Small intestine (tissue), 7 donors: Measurements from ENCODE around the gene EHD3. TPM values are rescaled to one million over a fixed set of nuclear protein-coding genes. Genes with fewer than 3 reads are reported as not detected.

Source experiments
- DNase-seq, 2 donors: peaks; one replicate each; pipeline versions ENCODE4 v3.0.0 to v3.0.0-alpha.2; 2013
- FAIRE-seq: peaks from 2 replicates; lab custom pipeline; 2012; peaks lifted over from hg19 to GRCh38; lab: Jason Lieb, UNC
- H3K27ac ChIP-seq, 3 donors: one replicate each; pipeline ENCODE4 v1.5.1; 2013; ENCODE audit warnings: low read length in 2 of 3, mild to moderate bottlenecking in 2 of 3, control low read depth in 1 of 3, inconsistent platforms in 1 of 3, low read depth in 1 of 3, moderate library complexity in 1 of 3
- H3K27me3 ChIP-seq, 3 donors: one replicate each; pipeline ENCODE4 v1.6.1; 2013; ENCODE audit warnings: low read length in 3 of 3, inconsistent platforms in 1 of 3; ENCODE audit not compliant: control insufficient read depth in 3 of 3, insufficient read depth in 3 of 3
- H3K36me3 ChIP-seq, 3 donors: one replicate each; pipeline ENCODE4 v1.6.1; 2013; ENCODE audit warnings: low read length in 3 of 3, inconsistent platforms in 1 of 3, low read depth in 1 of 3, mild to moderate bottlenecking in 1 of 3, moderate library complexity in 1 of 3; ENCODE audit not compliant: control insufficient read depth in 3 of 3, insufficient read depth in 2 of 3
- H3K4me1 ChIP-seq, 3 donors: one replicate each; pipeline ENCODE4 v1.6.1; 2013; ENCODE audit warnings: low read length in 2 of 3, inconsistent platforms in 1 of 3, low read depth in 1 of 3, mild to moderate bottlenecking in 1 of 3, moderate library complexity in 1 of 3; ENCODE audit not compliant: control insufficient read depth in 3 of 3, insufficient read depth in 2 of 3
- H3K4me3 ChIP-seq, 3 donors: one replicate each; pipeline ENCODE4 v1.5.1; 2013; ENCODE audit warnings: low read length in 3 of 3, control low read depth in 1 of 3, inconsistent platforms in 1 of 3, low read depth in 1 of 3, mild to moderate bottlenecking in 1 of 3, moderate library complexity in 1 of 3
- H3K9me3 ChIP-seq, 2 donors: one replicate each; pipeline ENCODE4 v1.6.1; 2013; ENCODE audit warnings: low read depth in 1 of 2, low read length in 1 of 2; ENCODE audit not compliant: control insufficient read depth in 2 of 2, insufficient read depth in 1 of 2
- WGBS, 3 donors: extraction: QIAGEN DNeasy Blood & Tissue Kit; methylation state at CpG; one replicate each; pipeline ENCODE4 v1.1.7; 2013; 5-methylcytosine and 5-hydroxymethylcytosine counted together
- polyA plus RNA-seq, 4 donors: library from polyadenylated mRNA; stranded (reverse) in 3 of 4; unstranded in 1 of 4; fragments of 200-250 nt in 3 of 4; fragments of 120-200 nt in 1 of 4; gene quantifications; one replicate each; pipeline versions ENCODE4 v1.2.1 to v1.2.3, GENCODE V29; 2013
- donor health status: healthy with polysubstance abuse.
- donor health status: control.
- donor health status: control.
- donor health status: Bipolar disorder and iron deficiency.
- donor health status: healthy.

The EHD3 gene
- polyA plus RNA-seq, 4 donors = 0.22 to 2.7 (median 1.9) TPM

- Histone ChIP-seq H3K4me1 (no peaks in the 10 kb centered on the region), H3K4me3 (no peak overlapping the region), H3K27me3 (peaks cover 0 to 2% (median 2%) of the 10 kb centered on the region in 3 donors), H3K27ac (no peak overlapping the region), H3K36me3 (no peaks in the 10 kb centered on the region), H3K9me3 (no peaks in the 10 kb centered on the region)
- FAIRE-seq = no peak
- no peak for DNase-seq
- WGBS, 3 donors = 53 to 67% (median 59%) methylated on average over 5 of the region's 5 CpGs
Observed at GRCh38 chr2:31216734-31217133, 17.2 kb upstream of the EHD3 start.

- no peaks in the 10 kb centered on the region for H3K36me3 ChIP-seq
- H3K9me3 ChIP-seq = no peaks in the 10 kb centered on the region
- no peak within 1 kb of the TSS for H3K4me3 ChIP-seq
- peaks cover 0 to 4% (median 2%) of the 10 kb centered on the region in 3 donors for H3K27me3 ChIP-seq
- FAIRE-seq (no peak), DNase-seq (no peak)
- H3K27ac ChIP-seq = no peak within 1 kb of the TSS
- WGBS, 3 donors = 73 to 89% (median 82%) methylated on average over 6 of the region's 6 CpGs
- no peaks in the 10 kb centered on the region for H3K4me1 ChIP-seq
Observed at GRCh38 chr2:31217465-31218200, 16.3 kb upstream of the EHD3 start, which contains the start of gene CAPN14. TSS of gene CAPN14 (minus strand) at chr2:31217515. CDS start at chr2:31205447, 12,068 bp downstream.

- Histone ChIP-seq H3K4me3 (no peak overlapping the region), H3K9me3 (no peaks in the 10 kb centered on the region), H3K36me3 (no peaks in the 10 kb centered on the region), H3K27me3 (peaks cover 0 to 6% (median 2%) of the 10 kb centered on the region in 3 donors), H3K27ac (no peak overlapping the region), H3K4me1 (no peaks in the 10 kb centered on the region)
- FAIRE-seq = no peak
- DNase-seq = peak in 1 of 2 donors; percentile 21
- WGBS, 3 donors = 54 to 65% (median 55%) methylated on average over 11 of the region's 11 CpGs
Observed at GRCh38 chr2:31219131-31219969, 14.6 kb upstream of the EHD3 start.

GRCh38 chr2:31221544-31221943 lies 12.4 kb upstream of the EHD3 start:
- H3K4me1 ChIP-seq = no peaks in the 10 kb centered on the region
- H3K36me3 ChIP-seq = no peaks in the 10 kb centered on the region
- no peak overlapping the region for H3K27ac ChIP-seq
- FAIRE-seq (no peak), DNase-seq (no peak)
- no peak overlapping the region for H3K4me3 ChIP-seq
- peaks cover 0 to 6% (median 2%) of the 10 kb centered on the region in 3 donors for H3K27me3 ChIP-seq
- 56 to 74% (median 62%) methylated on average over 6 of the region's 6 CpGs for WGBS, 3 donors
- no peaks in the 10 kb centered on the region for H3K9me3 ChIP-seq

- 63 to 77% (median 77%) methylated on average over 4 of the region's 4 CpGs for WGBS, 3 donors
- no peak for FAIRE-seq
- DNase-seq = no peak
- Histone ChIP-seq H3K27ac (no peak overlapping the region), H3K36me3 (no peaks in the 10 kb centered on the region), H3K4me1 (no peaks in the 10 kb centered on the region), H3K9me3 (no peaks in the 10 kb centered on the region), H3K4me3 (no peak overlapping the region), H3K27me3 (peaks cover 0 to 6% (median 2%) of the 10 kb centered on the region in 3 donors)
Observed at GRCh38 chr2:31222071-31222470, 11.9 kb upstream of the EHD3 start.

GRCh38 chr2:31223026-31223425 lies 10.9 kb upstream of the EHD3 start:
- Histone ChIP-seq H3K36me3 (no peaks in the 10 kb centered on the region), H3K4me1 (no peaks in the 10 kb centered on the region), H3K9me3 (no peaks in the 10 kb centered on the region), H3K27ac (no peak overlapping the region), H3K4me3 (no peak overlapping the region), H3K27me3 (peaks cover 0 to 9% (median 2%) of the 10 kb centered on the region in 3 donors)
- 74 to 80% (median 76%) methylated on average over 4 of the region's 4 CpGs for WGBS, 3 donors
- DNase-seq = no peak
- no peak for FAIRE-seq

- Histone ChIP-seq H3K27me3 (peaks cover 0 to 11% (median 2%) of the 10 kb centered on the region in 3 donors), H3K36me3 (no peaks in the 10 kb centered on the region), H3K4me1 (no peaks in the 10 kb centered on the region), H3K27ac (no peak overlapping the region), H3K4me3 (no peak overlapping the region), H3K9me3 (no peaks in the 10 kb centered on the region)
- FAIRE-seq (no peak), DNase-seq (no peak)
- 80 to 90% (median 85%) methylated on average over 7 of the region's 7 CpGs for WGBS, 3 donors
Observed at GRCh38 chr2:31223749-31224148, 10.2 kb upstream of the EHD3 start.

GRCh38 chr2:31226266-31226665 lies 7.7 kb upstream of the EHD3 start:
- peaks cover 0 to 11% (median 0%) of the 10 kb centered on the region in 3 donors for H3K27me3 ChIP-seq
- FAIRE-seq = no peak
- H3K27ac ChIP-seq = no peak overlapping the region
- DNase-seq = no peak
- H3K4me1 ChIP-seq = no peaks in the 10 kb centered on the region
- 10 to 35% (median 16%) methylated on average over 2 of the region's 2 CpGs for WGBS, 3 donors
- no peak overlapping the region for H3K4me3 ChIP-seq
- no peaks in the 10 kb centered on the region for H3K36me3 ChIP-seq
- H3K9me3 ChIP-seq = no peaks in the 10 kb centered on the region
